ENCODE measurements around the gene CDK14. TPM values are rescaled to one million over a fixed set of nuclear protein-coding genes. Genes with fewer than 3 reads are reported as not detected.

CDK14 gene
- total and polyA plus RNA-seq, 10 of the 15 experiments (the other 5 are each of a cell fraction or from before 2014, with no cell fraction given): 6.5 to 61.3 (median 24.2) TPM

DNA sequence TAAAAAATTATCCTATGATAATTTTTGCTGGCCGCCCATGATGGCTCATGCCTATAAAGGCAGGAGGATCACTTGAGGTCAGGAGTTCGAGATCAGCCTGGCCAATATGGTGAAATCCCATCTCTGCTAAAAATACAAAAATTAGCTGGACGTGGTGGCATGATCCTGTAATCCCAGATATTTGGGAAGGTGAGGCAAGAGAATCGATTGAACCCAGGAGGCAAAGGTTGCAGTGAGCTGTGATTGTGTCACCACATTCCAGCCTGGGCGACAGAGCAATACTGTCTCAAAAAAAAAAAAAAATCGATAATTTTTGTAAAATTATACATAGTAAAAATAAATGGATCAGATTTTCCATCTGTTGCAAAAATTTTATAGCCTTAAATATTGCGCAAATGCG lies 31.7 kb upstream of the CDK14 start:
- ChIA-PET POLR2A (no interaction called here), RAD21 (ENCODE audit: unreplicated experiment) (no interaction called here), SMC1A (ENCODE audit: uncharacterized antibody, unreplicated experiment) (no interaction called here), CTCF (no interaction called here)
- Histone ChIP-seq H3K27me3 (replicated peaks in 1 of 2; ENCODE audit: control insufficient read depth in 2 of 2, insufficient read depth in 2 of 2, low read length in 1 of 2) (no peaks in the 10 kb centered on the region), H3K4me1 (ENCODE audit: control insufficient read depth, insufficient read depth, low read length) (no peaks in the 10 kb centered on the region), H3K36me3 (ENCODE audit: control insufficient read depth in 2 of 2, insufficient read depth in 2 of 2, low read length in 1 of 2) (no peaks in the 10 kb centered on the region), H4K20me1 (ENCODE audit: control insufficient read depth, insufficient read depth) (no peaks in the 10 kb centered on the region), H3K9ac (ENCODE audit: control insufficient read depth, insufficient read depth, low read length) (no peak overlapping the region), H2AFZ (ENCODE audit: control insufficient read depth, low read depth, low read length) (no peak overlapping the region), H3K27ac (ENCODE audit: control insufficient read depth, insufficient read depth) (no peak overlapping the region), H3K4me3 (no peak overlapping the region), H3K79me2 (ENCODE audit: control insufficient read depth, insufficient read depth, low read length) (no peaks in the 10 kb centered on the region), H3K4me2 (ENCODE audit: control insufficient read depth, insufficient read depth) (no peak overlapping the region), H3K9me3 (replicated peaks; ENCODE audit: control insufficient read depth, insufficient read depth, low read length) (no peaks in the 10 kb centered on the region)
- 56% methylated on average over 8 of the region's 8 CpGs for WGBS (ENCODE audit: insufficient coverage, insufficient replicate concordance, low lambda C conversion rate, missing lambda C conversion rate)
- no TSS peak for BruUV-seq (replicated peaks)
- in situ Hi-C loops (cut with MboI) (no loop called here), intact Hi-C loops (cut with micrococcal nuclease; ENCODE audit: unreplicated experiment) (no loop called here)
- no peak for DNase-seq (ENCODE audit: low read depth, low spot score)
- ATAC-seq: no peak
- TF ChIP-seq ZZZ3 (IDR thresholded peaks at IDR 0.05; ENCODE audit: control insufficient read depth, insufficient read length, low read depth) (no peak), PML (IDR thresholded peaks at IDR 0.05; ENCODE audit: low read length) (no peak), KDM1A (IDR thresholded peaks at IDR 0.05; ENCODE audit: borderline replicate concordance) (no peak), NFXL1 (IDR thresholded peaks at IDR 0.05; ENCODE audit: borderline replicate concordance) (no peak), PKNOX1 (IDR thresholded peaks at IDR 0.05) (no peak), HSF1 (IDR thresholded peaks at IDR 0.05; ENCODE audit: low read depth, low read length) (no peak), RAD51 (IDR thresholded peaks at IDR 0.05) (no peak), FOS (IDR thresholded peaks at IDR 0.05; ENCODE audit: borderline replicate concordance, extremely low read depth, insufficient read length) (no peak), TAF1 (IDR thresholded peaks at IDR 0.05; ENCODE audit: borderline replicate concordance, low read depth, low read length) (no peak), NR2F1 (conservative IDR thresholded peaks at IDR 0.05) (no peak), ATF7 (IDR thresholded peaks at IDR 0.05; ENCODE audit: low read depth) (no peak), ETV6 (conservative IDR thresholded peaks at IDR 0.05 in 1 of 2, IDR thresholded peaks at IDR 0.05 in 1 of 2; ENCODE audit: borderline replicate concordance in 1 of 2, low read depth in 1 of 2) (no peak), IRF4 (IDR thresholded peaks at IDR 0.05; ENCODE audit: low read depth, low read length) (no peak), ASH2L (IDR thresholded peaks at IDR 0.05; ENCODE audit: borderline replicate concordance, low read depth) (no peak), TCF3 (IDR thresholded peaks at IDR 0.05; ENCODE audit: borderline replicate concordance, insufficient read depth, low read depth, low read length) (no peak), DPF2 (IDR thresholded peaks at IDR 0.05) (no peak)
- TF ChIP-seq, protein P1, sequence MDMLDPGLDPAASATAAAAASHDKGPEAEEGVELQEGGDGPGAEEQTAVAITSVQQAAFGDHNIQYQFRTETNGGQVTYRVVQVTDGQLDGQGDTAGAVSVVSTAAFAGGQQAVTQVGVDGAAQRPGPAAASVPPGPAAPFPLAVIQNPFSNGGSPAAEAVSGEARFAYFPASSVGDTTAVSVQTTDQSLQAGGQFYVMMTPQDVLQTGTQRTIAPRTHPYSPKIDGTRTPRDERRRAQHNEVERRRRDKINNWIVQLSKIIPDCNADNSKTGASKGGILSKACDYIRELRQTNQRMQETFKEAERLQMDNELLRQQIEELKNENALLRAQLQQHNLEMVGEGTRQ (IDR thresholded peaks at IDR 0.05; ENCODE audit: borderline replicate concordance, low read depth, low read length): no peak
- TF ChIP-seq, protein P2, sequence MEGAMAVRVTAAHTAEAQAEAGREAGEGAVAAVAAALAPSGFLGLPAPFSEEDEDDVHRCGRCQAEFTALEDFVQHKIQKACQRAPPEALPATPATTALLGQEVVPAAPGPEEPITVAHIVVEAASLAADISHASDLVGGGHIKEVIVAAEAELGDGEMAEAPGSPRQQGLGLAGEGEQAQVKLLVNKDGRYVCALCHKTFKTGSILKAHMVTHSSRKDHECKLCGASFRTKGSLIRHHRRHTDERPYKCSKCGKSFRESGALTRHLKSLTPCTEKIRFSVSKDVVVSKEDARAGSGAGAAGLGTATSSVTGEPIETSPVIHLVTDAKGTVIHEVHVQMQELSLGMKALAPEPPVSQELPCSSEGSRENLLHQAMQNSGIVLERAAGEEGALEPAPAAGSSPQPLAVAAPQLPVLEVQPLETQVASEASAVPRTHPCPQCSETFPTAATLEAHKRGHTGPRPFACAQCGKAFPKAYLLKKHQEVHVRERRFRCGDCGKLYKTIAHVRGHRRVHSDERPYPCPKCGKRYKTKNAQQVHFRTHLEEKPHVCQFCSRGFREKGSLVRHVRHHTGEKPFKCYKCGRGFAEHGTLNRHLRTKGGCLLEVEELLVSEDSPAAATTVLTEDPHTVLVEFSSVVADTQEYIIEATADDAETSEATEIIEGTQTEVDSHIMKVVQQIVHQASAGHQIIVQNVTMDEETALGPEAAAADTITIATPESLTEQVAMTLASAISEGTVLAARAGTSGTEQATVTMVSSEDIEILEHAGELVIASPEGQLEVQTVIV (IDR thresholded peaks at IDR 0.05; ENCODE audit: borderline replicate concordance, partially characterized antibody): no peak
- no peak for FAIRE-seq

All from GM12878 (cell line).